ENCODE results near the gene SCO2. TPM values are rescaled to one million over a fixed set of nuclear protein-coding genes. Genes with fewer than 3 reads are reported as not detected.

SCO2 gene
- total and polyA plus RNA-seq, 10 of the 15 experiments (the other 5 are each of a cell fraction or from before 2014, with no cell fraction given): 0.18 to 16.0 (median 2.4) TPM; not detected in 1

DNA sequence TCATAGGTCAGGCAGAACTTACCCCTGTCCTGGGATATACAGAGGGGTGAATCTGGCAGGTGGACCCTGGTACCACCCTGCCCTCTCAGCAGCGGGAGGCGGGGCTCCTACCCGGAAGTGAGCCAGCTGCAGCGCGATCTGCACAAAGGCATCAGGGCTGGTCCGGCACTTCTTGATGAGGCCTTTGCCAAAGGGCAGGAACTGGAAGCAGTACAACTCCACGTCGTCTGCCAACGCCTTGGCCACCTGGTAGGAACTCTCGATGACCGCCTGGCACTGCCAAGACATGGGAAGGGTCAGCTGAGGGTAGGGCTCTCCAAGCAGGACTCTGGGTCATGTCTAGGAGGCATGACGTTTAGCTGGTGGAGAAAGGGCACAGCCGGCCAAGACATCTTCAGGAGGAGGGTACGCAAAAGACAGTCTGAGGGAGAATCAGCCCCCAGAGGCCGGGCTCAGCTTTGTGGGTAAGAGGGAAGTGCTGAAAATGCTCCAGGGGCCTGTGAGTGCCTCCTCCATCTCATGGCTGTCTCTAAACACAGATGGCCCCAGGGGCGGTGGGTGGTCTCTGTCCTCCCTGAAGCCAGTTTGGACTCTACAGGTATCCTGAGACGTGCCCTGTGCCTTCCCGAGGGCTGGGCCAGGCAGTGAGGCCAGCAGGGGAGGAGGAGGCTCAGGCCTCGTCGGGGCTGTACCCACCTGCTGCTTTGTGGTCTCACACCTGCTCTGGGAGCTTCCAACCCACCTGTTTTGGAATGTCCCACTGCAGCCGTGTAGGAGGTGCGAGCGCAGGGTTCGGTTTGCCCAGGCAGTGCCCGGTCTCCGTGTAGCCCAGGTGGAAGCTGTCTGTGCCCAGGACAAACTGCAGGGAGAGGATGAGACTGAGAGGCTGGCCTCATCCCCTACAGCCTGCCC, 46.1 kb upstream of the SCO2 start (continued):
- TF ChIP-seq, protein P1, sequence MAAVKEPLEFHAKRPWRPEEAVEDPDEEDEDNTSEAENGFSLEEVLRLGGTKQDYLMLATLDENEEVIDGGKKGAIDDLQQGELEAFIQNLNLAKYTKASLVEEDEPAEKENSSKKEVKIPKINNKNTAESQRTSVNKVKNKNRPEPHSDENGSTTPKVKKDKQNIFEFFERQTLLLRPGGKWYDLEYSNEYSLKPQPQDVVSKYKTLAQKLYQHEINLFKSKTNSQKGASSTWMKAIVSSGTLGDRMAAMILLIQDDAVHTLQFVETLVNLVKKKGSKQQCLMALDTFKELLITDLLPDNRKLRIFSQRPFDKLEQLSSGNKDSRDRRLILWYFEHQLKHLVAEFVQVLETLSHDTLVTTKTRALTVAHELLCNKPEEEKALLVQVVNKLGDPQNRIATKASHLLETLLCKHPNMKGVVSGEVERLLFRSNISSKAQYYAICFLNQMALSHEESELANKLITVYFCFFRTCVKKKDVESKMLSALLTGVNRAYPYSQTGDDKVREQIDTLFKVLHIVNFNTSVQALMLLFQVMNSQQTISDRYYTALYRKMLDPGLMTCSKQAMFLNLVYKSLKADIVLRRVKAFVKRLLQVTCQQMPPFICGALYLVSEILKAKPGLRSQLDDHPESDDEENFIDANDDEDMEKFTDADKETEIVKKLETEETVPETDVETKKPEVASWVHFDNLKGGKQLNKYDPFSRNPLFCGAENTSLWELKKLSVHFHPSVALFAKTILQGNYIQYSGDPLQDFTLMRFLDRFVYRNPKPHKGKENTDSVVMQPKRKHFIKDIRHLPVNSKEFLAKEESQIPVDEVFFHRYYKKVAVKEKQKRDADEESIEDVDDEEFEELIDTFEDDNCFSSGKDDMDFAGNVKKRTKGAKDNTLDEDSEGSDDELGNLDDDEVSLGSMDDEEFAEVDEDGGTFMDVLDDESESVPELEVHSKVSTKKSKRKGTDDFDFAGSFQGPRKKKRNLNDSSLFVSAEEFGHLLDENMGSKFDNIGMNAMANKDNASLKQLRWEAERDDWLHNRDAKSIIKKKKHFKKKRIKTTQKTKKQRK (IDR thresholded peaks at IDR 0.05; ENCODE audit: low read depth, low read length): no peak
- TF ChIP-seq KDM1A (IDR thresholded peaks at IDR 0.05; ENCODE audit: borderline replicate concordance): no peak
- no peak for TF ChIP-seq SMAD5 (IDR thresholded peaks at IDR 0.05; ENCODE audit: low read depth)

DNA sequence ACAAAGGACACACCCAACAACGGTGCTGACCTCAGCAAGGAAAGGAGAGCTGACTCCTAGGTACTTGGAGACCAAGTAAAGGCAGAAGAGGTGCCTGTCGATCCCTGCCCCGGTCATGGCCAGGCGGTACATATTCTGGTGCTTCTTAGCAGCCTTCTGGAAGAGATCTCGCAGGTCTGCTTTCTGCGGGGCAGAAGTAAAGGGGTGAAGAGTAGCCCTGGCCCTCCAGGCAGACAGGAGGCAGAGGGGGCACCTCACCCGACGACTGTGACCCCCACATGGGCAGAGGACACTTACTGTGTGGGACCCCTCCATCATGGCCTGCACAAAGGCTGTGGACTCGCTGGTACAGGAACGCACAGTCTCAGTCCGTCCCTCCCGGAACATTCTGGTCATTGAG, 45.5 kb upstream of the SCO2 start:
- Histone ChIP-seq H4K20me1 (ENCODE audit: control insufficient read depth, insufficient read depth) (no peaks in the 10 kb centered on the region), H2AFZ (ENCODE audit: control insufficient read depth, low read depth, low read length) (no peak overlapping the region), H3K36me3 (ENCODE audit: control insufficient read depth in 2 of 2, insufficient read depth in 2 of 2, low read length in 1 of 2) (peaks cover 14 to 20% of the 10 kb centered on the region in 2 experiments; a peak in 3 of 4 replicates), H3K9ac (ENCODE audit: control insufficient read depth, insufficient read depth, low read length) (no peak overlapping the region), H3K27ac (ENCODE audit: control insufficient read depth, insufficient read depth) (no peak overlapping the region), H3K4me2 (ENCODE audit: control insufficient read depth, insufficient read depth) (no peak overlapping the region), H3K9me3 (replicated peaks; ENCODE audit: control insufficient read depth, insufficient read depth, low read length) (no peaks in the 10 kb centered on the region), H3K79me2 (ENCODE audit: control insufficient read depth, insufficient read depth, low read length) (no peaks in the 10 kb centered on the region), H3K4me3 (no peak overlapping the region), H3K4me1 (ENCODE audit: control insufficient read depth, insufficient read depth, low read length) (peaks cover 7% of the 10 kb centered on the region), H3K27me3 (replicated peaks in 1 of 2; ENCODE audit: control insufficient read depth in 2 of 2, insufficient read depth in 2 of 2, low read length in 1 of 2) (no peaks in the 10 kb centered on the region)
- RAD21 ChIA-PET (ENCODE audit: unreplicated experiment): interaction anchor here (0.8 kb wide), 1 partner anchor 42 kb away, joined by 3 read pairs; no protein-coding TSS in a partner anchor
- CTCF ChIA-PET: no interaction called here
- SMC1A ChIA-PET (ENCODE audit: uncharacterized antibody, unreplicated experiment): no interaction called here
- in situ Hi-C loops (cut with MboI) (no loop called here), intact Hi-C loops (cut with micrococcal nuclease; ENCODE audit: unreplicated experiment) (no loop called here)
- no TSS peak for BruUV-seq (replicated peaks)
- TF ChIP-seq TAF1 (IDR thresholded peaks at IDR 0.05; ENCODE audit: borderline replicate concordance, low read depth, low read length) (no peak), ZSCAN29 (IDR thresholded peaks at IDR 0.05) (no peak), SRF (IDR thresholded peaks at IDR 0.05; ENCODE audit: low read depth in 2 of 2, low read length in 2 of 2) (no peak), KDM1A (IDR thresholded peaks at IDR 0.05; ENCODE audit: borderline replicate concordance) (no peak), LARP7 (IDR thresholded peaks at IDR 0.05) (no peak), CEBPB (IDR thresholded peaks at IDR 0.05; ENCODE audit: borderline replicate concordance in 1 of 2, low read depth in 2 of 2, low read length in 2 of 2) (no peak)
- TF ChIP-seq, protein P1 (IDR thresholded peaks at IDR 0.05; ENCODE audit: low read depth, low read length): no peak
- TF ChIP-seq, protein P2, sequence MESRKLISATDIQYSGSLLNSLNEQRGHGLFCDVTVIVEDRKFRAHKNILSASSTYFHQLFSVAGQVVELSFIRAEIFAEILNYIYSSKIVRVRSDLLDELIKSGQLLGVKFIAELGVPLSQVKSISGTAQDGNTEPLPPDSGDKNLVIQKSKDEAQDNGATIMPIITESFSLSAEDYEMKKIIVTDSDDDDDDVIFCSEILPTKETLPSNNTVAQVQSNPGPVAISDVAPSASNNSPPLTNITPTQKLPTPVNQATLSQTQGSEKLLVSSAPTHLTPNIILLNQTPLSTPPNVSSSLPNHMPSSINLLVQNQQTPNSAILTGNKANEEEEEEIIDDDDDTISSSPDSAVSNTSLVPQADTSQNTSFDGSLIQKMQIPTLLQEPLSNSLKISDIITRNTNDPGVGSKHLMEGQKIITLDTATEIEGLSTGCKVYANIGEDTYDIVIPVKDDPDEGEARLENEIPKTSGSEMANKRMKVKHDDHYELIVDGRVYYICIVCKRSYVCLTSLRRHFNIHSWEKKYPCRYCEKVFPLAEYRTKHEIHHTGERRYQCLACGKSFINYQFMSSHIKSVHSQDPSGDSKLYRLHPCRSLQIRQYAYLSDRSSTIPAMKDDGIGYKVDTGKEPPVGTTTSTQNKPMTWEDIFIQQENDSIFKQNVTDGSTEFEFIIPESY (IDR thresholded peaks at IDR 0.05): no peak
- TF ChIP-seq, protein P3, sequence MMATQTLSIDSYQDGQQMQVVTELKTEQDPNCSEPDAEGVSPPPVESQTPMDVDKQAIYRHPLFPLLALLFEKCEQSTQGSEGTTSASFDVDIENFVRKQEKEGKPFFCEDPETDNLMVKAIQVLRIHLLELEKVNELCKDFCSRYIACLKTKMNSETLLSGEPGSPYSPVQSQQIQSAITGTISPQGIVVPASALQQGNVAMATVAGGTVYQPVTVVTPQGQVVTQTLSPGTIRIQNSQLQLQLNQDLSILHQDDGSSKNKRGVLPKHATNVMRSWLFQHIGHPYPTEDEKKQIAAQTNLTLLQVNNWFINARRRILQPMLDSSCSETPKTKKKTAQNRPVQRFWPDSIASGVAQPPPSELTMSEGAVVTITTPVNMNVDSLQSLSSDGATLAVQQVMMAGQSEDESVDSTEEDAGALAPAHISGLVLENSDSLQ (IDR thresholded peaks at IDR 0.05): no peak
- DNase-seq (ENCODE audit: low read depth, low spot score) (no peak), FAIRE-seq (no peak), ATAC-seq (no peak)
- POLR2A ChIA-PET: no interaction called here
- WGBS (ENCODE audit: insufficient coverage, insufficient replicate concordance, low lambda C conversion rate, missing lambda C conversion rate): 98% methylated on average over 12 of the region's 12 CpGs

All from GM12878 (cell line).